GM12878 (cell line): ENCODE results near the gene MYOCOS. TPM values are rescaled to one million over a fixed set of nuclear protein-coding genes. Genes with fewer than 3 reads are reported as not detected.
A peak's percentile ranks its signal among the peaks of the same experiment; 100 is the strongest.

ENCODE experiments used
- ATAC-seq: fragments of 200-7000 bp; cut with Tn5 transposase; 3 replicates; pipeline ENCODE4 v1.9.1; 2020; ENCODE audit warnings: mild to moderate bottlenecking, moderate library complexity
- BruUV-seq: library from RNA; stranded (reverse); fragments of 400-500 nt; replicated peaks from 2 replicates; lab custom pipeline; 2021; lab: Mats Ljungman, UMichigan
- CTCF ChIA-PET: fragments of 300-600 bp; sonication (Branson Sonifier 250); formaldehyde crosslinking; extraction: SDS; loops from one replicate; lab custom pipeline; 2021; ENCODE audit warnings: inconsistent platforms; lab: Yijun Ruan, JAX
- POLR2A ChIA-PET: fragments of 350-600 bp; formaldehyde crosslinking; extraction: SDS; loops from one replicate; lab custom pipeline; 2021; ENCODE audit warnings: inconsistent platforms; lab: Charles Lee
- RAD21 ChIA-PET: fragments of 300-600 bp; sonication (Branson Sonifier 250); formaldehyde crosslinking; loops from one replicate; lab custom pipeline; 2023; ENCODE audit warnings: antibody characterized with exemption; ENCODE audit not compliant: unreplicated experiment; lab: Charles Lee
- SMC1A ChIA-PET: fragments of 300-600 bp; sonication (Branson Sonifier 250); formaldehyde crosslinking; loops from one replicate; lab custom pipeline; 2023; ENCODE audit not compliant: unreplicated experiment, uncharacterized antibody; lab: Charles Lee
- DNase-seq: peaks from one replicate; pipeline ENCODE4 v3.0.0-alpha.2; 2011; ENCODE audit warnings: low read depth, low spot score
- FAIRE-seq: peaks from 3 replicates; lab custom pipeline; 2011; peaks lifted over from hg19 to GRCh38; lab: Jason Lieb, UNC
- H2AFZ ChIP-seq: 2 replicates; pipeline ENCODE4 v1.6.0; 2011; ENCODE audit warnings: low read depth, low read length, control low read depth; ENCODE audit not compliant: control insufficient read depth
- H3K27ac ChIP-seq: 2 replicates; pipeline ENCODE4 v1.5.1; 2011; ENCODE audit warnings: control low read depth; ENCODE audit not compliant: control insufficient read depth, insufficient read depth
- H3K27me3 ChIP-seq, 2 experiments: replicated peaks in 1 of 2; 2 replicates each; pipeline versions ENCODE4 v1.6.0 to v1.6.1; 2011; ENCODE audit warnings: low read length in 1 of 2; ENCODE audit not compliant: control insufficient read depth in 2 of 2, insufficient read depth in 2 of 2
- H3K36me3 ChIP-seq, 2 experiments: 2 replicates each; pipeline ENCODE4 v1.5.1; 2011; ENCODE audit warnings: low read length in 1 of 2; ENCODE audit not compliant: control insufficient read depth in 2 of 2, insufficient read depth in 2 of 2
- H3K4me1 ChIP-seq: 2 replicates; pipeline ENCODE4 v1.6.1; 2011; ENCODE audit warnings: mild to moderate bottlenecking, low read length, moderate library complexity, mixed read lengths; ENCODE audit not compliant: control insufficient read depth, insufficient read depth
- H3K4me2 ChIP-seq: 2 replicates; pipeline ENCODE4 v1.6.0; 2011; ENCODE audit warnings: control low read depth; ENCODE audit not compliant: control insufficient read depth, insufficient read depth
- H3K4me3 ChIP-seq: fragments of 200-600 bp; sonication (generic); 2 replicates; pipeline ENCODE4 v1.5.1; 2016
- H3K79me2 ChIP-seq: 2 replicates; pipeline ENCODE4 v1.6.0; 2011; ENCODE audit warnings: low read length; ENCODE audit not compliant: control insufficient read depth, insufficient read depth
- H3K9ac ChIP-seq: 2 replicates; pipeline ENCODE4 v1.8.0; 2011; ENCODE audit warnings: low read length, control low read depth, mixed read lengths; ENCODE audit not compliant: control insufficient read depth, insufficient read depth
- H3K9me3 ChIP-seq: replicated peaks from 3 replicates; pipeline ENCODE4 v1.5.1; 2011; ENCODE audit warnings: mild to moderate bottlenecking, low read length; ENCODE audit not compliant: control insufficient read depth, insufficient read depth
- H4K20me1 ChIP-seq: 2 replicates; pipeline ENCODE4 v1.6.0; 2011; ENCODE audit not compliant: control insufficient read depth, insufficient read depth
- BACH1 ChIP-seq: fragments of 450-650 bp; IDR thresholded peaks from 2 replicates; pipeline ENCODE4 v1.6.1; 2017; ENCODE audit warnings: mild to moderate bottlenecking, borderline replicate concordance
- CHD1 ChIP-seq: IDR thresholded peaks from 2 replicates; pipeline ENCODE4 v1.6.1; 2012; ENCODE audit warnings: low read depth, low read length, improper control_type of control experiment
- IKZF1 ChIP-seq: fragments of 450-650 bp; conservative IDR thresholded peaks from 2 replicates; pipeline ENCODE4 v1.6.1; 2017; ENCODE audit warnings: antibody characterized with exemption, mild to moderate bottlenecking
- IKZF2 ChIP-seq, 2 experiments: fragments of 450-650 bp; IDR thresholded peaks; 2 replicates each; pipeline ENCODE4 v1.6.1; 2017; ENCODE audit warnings: mild to moderate bottlenecking in 2 of 2, moderate library complexity in 2 of 2
- NFIC ChIP-seq: IDR thresholded peaks from 2 replicates; pipeline ENCODE4 v1.6.1; 2012; ENCODE audit warnings: low read depth, mild to moderate bottlenecking, inconsistent platforms, low read length, moderate library complexity
- NFYB ChIP-seq: IDR thresholded peaks from 2 replicates; pipeline ENCODE4 v1.6.1; 2011; ENCODE audit warnings: low read depth, mild to moderate bottlenecking, low read length, improper control_type of control experiment, moderate library complexity; ENCODE audit not compliant: insufficient read depth
- PML ChIP-seq: IDR thresholded peaks from 2 replicates; pipeline ENCODE4 v1.6.1; 2012; ENCODE audit warnings: low read length, inconsistent platforms
- POLR2AphosphoS2 ChIP-seq: IDR thresholded peaks from 2 replicates; pipeline ENCODE4 v1.6.1; 2011; ENCODE audit warnings: low read depth, mild to moderate bottlenecking, low read length, improper control_type of control experiment, moderate library complexity
- RB1 ChIP-seq: fragments of 450-650 bp; formaldehyde crosslinking; IDR thresholded peaks from 2 replicates; pipeline ENCODE4 v1.6.1; 2017; ENCODE audit warnings: mild to moderate bottlenecking, borderline replicate concordance
- SIX5 ChIP-seq: IDR thresholded peaks from 2 replicates; pipeline ENCODE4 v1.6.1; 2011; ENCODE audit warnings: mild to moderate bottlenecking, low read depth, low read length, moderate library complexity; ENCODE audit not compliant: severe bottlenecking
- SREBF2 ChIP-seq: IDR thresholded peaks from 2 replicates; pipeline ENCODE4 v1.6.1; 2012; ENCODE audit warnings: mild to moderate bottlenecking, low read length
- SRF ChIP-seq, 2 experiments: IDR thresholded peaks; 2 replicates each; pipeline ENCODE4 v1.6.1; 2011; ENCODE audit warnings: low read depth in 2 of 2, low read length in 2 of 2, mild to moderate bottlenecking in 1 of 2, moderate library complexity in 1 of 2
- TARDBP ChIP-seq: IDR thresholded peaks from 2 replicates; pipeline ENCODE4 v1.6.1; 2016; ENCODE audit warnings: borderline replicate concordance
- TCF3 ChIP-seq: IDR thresholded peaks from 2 replicates; pipeline ENCODE4 v1.6.1; 2012; ENCODE audit warnings: low read depth, mild to moderate bottlenecking, low read length, borderline replicate concordance; ENCODE audit not compliant: insufficient read depth
- YY1 ChIP-seq: IDR thresholded peaks from 2 replicates; pipeline ENCODE4 v1.6.1; 2011; ENCODE audit warnings: low read depth, mild to moderate bottlenecking, low read length
- ZBED1 ChIP-seq: IDR thresholded peaks from 2 replicates; pipeline ENCODE4 v1.6.1; 2016; ENCODE audit warnings: borderline replicate concordance
- ZNF207 ChIP-seq: fragments of 450-650 bp; IDR thresholded peaks from 2 replicates; pipeline ENCODE4 v1.6.1; 2014; ENCODE audit warnings: antibody characterized with exemption, mild to moderate bottlenecking, borderline replicate concordance
- WGBS: methylation state at CpG from one replicate; pipeline ENCODE4 v1.1.6; 2016; ENCODE audit warnings: low lambda C conversion rate; ENCODE audit not compliant: insufficient replicate concordance, insufficient coverage; ENCODE audit errors: missing lambda C conversion rate; 5-methylcytosine and 5-hydroxymethylcytosine counted together
- in situ Hi-C: fragments of 300-500 bp; cut with MboI; formaldehyde crosslinking; loops from 9 replicates; pipeline ENCODE4 v1.14.3; 2018; ENCODE audit warnings: mixed read lengths
- intact Hi-C: fragments of 100-400 bp; cut with micrococcal nuclease; formaldehyde crosslinking; loops from one replicate; pipeline ENCODE4 v1.14.2; 2022; ENCODE audit not compliant: unreplicated experiment
- polyA plus RNA-seq, 11 experiments: library from polyadenylated mRNA; depleted of rRNA in 4 of 11; unstranded in 6 of 11; stranded (reverse) in 5 of 11; fragments of >200 nt; fragmentation: Nextera tagmentation in 4 of 11; fragmentation: Illumina TruSeq in 1 of 11; extraction: Ambion mirVana in 4 of 11; extraction: Trizol in 1 of 11; gene quantifications; 1 replicate in 1 of 11; 2 replicates in 10 of 11; pipeline versions ENCODE4 v1.2.1 to v1.2.3, GENCODE V29; 2011 to 2016; ENCODE audit warnings: inconsistent platforms in 2 of 11, missing spikeins in 2 of 11, low read depth in 1 of 11
- total RNA-seq, 4 experiments: library from RNA; depleted of rRNA in 3 of 4; stranded (reverse); fragments of >200 nt in 3 of 4; fragmentation: Illumina TruSeq in 1 of 4; extraction: Trizol in 1 of 4; gene quantifications; 2 replicates each; pipeline versions ENCODE4 v1.2.1 to v1.2.3, GENCODE V29; 2013 to 2021
- TF ChIP-seq, protein P1 (sequence below): fragments of 450-650 bp; IDR thresholded peaks from 2 replicates; pipeline ENCODE4 v1.6.1; 2016; ENCODE audit warnings: mild to moderate bottlenecking
- TF ChIP-seq, protein P2 (sequence below): fragments of 150-350 bp; IDR thresholded peaks from 2 replicates; pipeline ENCODE4 v1.6.1; 2016; ENCODE audit warnings: low read depth, low read length

The MYOCOS gene
- total and polyA plus RNA-seq, 10 of the 15 experiments (the other 5 are each of a cell fraction or from before 2014, with no cell fraction given), result 0.12 to 0.24 (median 0.16) TPM; not detected in 4

DNA sequence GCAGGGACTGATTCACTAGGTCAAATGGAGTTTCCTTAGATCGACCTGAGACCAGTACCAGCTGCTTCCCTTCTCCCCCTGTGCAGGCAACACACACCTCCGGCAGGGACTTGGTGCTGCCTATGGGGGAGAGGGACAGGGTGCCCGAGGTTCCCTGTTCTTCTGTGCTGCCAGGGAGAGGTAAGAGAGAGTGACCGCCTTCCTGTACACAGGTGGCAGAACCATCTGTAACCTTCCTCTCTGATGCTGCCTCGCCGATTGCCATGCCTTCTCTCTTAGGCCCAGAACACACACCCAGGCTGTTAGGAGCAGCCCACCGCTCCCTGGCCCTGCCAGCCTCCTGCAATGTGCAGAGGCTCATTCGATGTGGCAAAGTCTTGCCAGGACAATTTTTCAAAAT, 21.1 kb downstream of the MYOCOS start (continued):
- TF ChIP-seq CHD1 (no peak), TCF3 (no peak), SRF (IDR thresholded peaks at IDR 0.05; ENCODE audit: low read depth in 2 of 2, low read length in 2 of 2) (no peak), NFIC (no peak)

GRCh38 chr1:171644805-171645483, 22.9 kb downstream of the MYOCOS start:
- ChIA-PET CTCF (interaction anchor here (0.7 to 7.5 kb wide), 57 partner anchors 9 to 755 kb away, joined by 3 to 85 read pairs (median 5); partner anchors contain the start of genes METTL13, MYOC, MYOCOS and PRRC2C), SMC1A (interaction anchor here (0.8 to 4.8 kb wide), 40 partner anchors 10 to 341 kb away, joined by 3 to 49 read pairs (median 6); partner anchors contain the start of genes MYOCOS, PRRC2C and VAMP4), POLR2A (interaction anchor here (0.8 to 2.1 kb wide), 5 partner anchors 10 to 160 kb away, joined by 3 to 8 read pairs (median 4); partner anchors contain the start of gene PRRC2C), RAD21 (interaction anchor here (0.6 to 3.8 kb wide), 31 partner anchors 11 to 357 kb away, joined by 3 to 22 read pairs (median 5); partner anchors contain the start of genes MYOCOS, PRRC2C and VAMP4)
- no peaks in the 10 kb centered on the region for H3K27me3 ChIP-seq
- DNase-seq (peak; percentile 49), FAIRE-seq (peak; percentile 76), ATAC-seq (peak; percentile 91)
- no TSS peak for BruUV-seq
- intact Hi-C loops (loop anchor here (2.0 to 10.0 kb wide), 3 partner anchors 38 to 140 kb away; partner anchors contain the start of gene METTL13), in situ Hi-C loops (loop anchor here (5.0 kb wide), 1 partner anchor 337 kb away; no protein-coding TSS in a partner anchor)
- H3K4me3 ChIP-seq, result no peak overlapping the region
- H3K27ac ChIP-seq, result no peak overlapping the region
- no peaks in the 10 kb centered on the region for H3K9me3 ChIP-seq
- no peak overlapping the region for H2AFZ ChIP-seq
- no peak overlapping the region for H3K4me2 ChIP-seq
- H3K36me3 ChIP-seq, result no peaks in the 10 kb centered on the region
- no peak overlapping the region for H3K9ac ChIP-seq
- no peaks in the 10 kb centered on the region for H3K4me1 ChIP-seq
- no peaks in the 10 kb centered on the region; the same call in 1 of the 2 replicates for H4K20me1 ChIP-seq
- WGBS, result 6% methylated on average over 15 of the region's 15 CpGs
- H3K79me2 ChIP-seq, result no peaks in the 10 kb centered on the region
- TF ChIP-seq, protein P1, sequence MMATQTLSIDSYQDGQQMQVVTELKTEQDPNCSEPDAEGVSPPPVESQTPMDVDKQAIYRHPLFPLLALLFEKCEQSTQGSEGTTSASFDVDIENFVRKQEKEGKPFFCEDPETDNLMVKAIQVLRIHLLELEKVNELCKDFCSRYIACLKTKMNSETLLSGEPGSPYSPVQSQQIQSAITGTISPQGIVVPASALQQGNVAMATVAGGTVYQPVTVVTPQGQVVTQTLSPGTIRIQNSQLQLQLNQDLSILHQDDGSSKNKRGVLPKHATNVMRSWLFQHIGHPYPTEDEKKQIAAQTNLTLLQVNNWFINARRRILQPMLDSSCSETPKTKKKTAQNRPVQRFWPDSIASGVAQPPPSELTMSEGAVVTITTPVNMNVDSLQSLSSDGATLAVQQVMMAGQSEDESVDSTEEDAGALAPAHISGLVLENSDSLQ, result no peak
- peak; percentile 52; the same call in 1 of the 2 replicates for TF ChIP-seq YY1
- TF ChIP-seq BACH1, result no peak
- 0 out of 2 replicates have a peak, but pooled peaks have one; percentile 44 for TF ChIP-seq RB1
- no peak for TF ChIP-seq ZBED1
- TF ChIP-seq PML, result no peak
- 0 out of 2 replicates have a peak, but pooled peaks have one; percentile 36 for TF ChIP-seq IKZF1
- TF ChIP-seq TARDBP, result no peak
- TF ChIP-seq, protein P2, sequence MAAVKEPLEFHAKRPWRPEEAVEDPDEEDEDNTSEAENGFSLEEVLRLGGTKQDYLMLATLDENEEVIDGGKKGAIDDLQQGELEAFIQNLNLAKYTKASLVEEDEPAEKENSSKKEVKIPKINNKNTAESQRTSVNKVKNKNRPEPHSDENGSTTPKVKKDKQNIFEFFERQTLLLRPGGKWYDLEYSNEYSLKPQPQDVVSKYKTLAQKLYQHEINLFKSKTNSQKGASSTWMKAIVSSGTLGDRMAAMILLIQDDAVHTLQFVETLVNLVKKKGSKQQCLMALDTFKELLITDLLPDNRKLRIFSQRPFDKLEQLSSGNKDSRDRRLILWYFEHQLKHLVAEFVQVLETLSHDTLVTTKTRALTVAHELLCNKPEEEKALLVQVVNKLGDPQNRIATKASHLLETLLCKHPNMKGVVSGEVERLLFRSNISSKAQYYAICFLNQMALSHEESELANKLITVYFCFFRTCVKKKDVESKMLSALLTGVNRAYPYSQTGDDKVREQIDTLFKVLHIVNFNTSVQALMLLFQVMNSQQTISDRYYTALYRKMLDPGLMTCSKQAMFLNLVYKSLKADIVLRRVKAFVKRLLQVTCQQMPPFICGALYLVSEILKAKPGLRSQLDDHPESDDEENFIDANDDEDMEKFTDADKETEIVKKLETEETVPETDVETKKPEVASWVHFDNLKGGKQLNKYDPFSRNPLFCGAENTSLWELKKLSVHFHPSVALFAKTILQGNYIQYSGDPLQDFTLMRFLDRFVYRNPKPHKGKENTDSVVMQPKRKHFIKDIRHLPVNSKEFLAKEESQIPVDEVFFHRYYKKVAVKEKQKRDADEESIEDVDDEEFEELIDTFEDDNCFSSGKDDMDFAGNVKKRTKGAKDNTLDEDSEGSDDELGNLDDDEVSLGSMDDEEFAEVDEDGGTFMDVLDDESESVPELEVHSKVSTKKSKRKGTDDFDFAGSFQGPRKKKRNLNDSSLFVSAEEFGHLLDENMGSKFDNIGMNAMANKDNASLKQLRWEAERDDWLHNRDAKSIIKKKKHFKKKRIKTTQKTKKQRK, result no peak
- 0 out of 4 replicates have a peak, but pooled peaks of 1 of the 2 experiments have one; percentile 11 for TF ChIP-seq IKZF2 (IDR thresholded peaks at IDR 0.05)
- no peak for TF ChIP-seq ZNF207
- TF ChIP-seq SREBF2, result no peak
- TF ChIP-seq SIX5, result no peak
- TF ChIP-seq NFYB, result no peak
- TF ChIP-seq POLR2AphosphoS2, result no peak
